ENCODE results near the gene COX10.

DNA sequence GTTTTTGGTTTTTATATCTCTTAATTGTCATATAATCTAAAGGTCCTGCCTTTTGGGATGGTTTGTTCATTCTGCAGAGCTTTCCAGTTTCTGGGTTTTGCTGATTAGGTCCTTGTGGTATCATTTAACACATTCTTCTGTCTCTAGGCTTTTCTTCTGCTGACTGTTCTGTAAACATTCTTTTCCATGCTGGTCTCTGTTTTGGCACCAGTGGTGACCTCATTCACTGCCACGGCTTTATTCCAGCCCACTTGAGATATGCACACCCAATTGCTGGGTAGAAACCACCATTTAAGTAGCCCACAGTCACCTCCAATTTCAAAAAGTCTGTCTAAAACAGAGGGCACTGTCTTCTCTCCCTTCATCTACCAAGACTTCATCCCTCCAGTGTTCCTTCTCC, 31.1 kb upstream of the COX10 start:
- no peak for TF ChIP-seq CTCF (IDR thresholded peaks at IDR 0.05 in 8 of 11, conservative IDR thresholded peaks at IDR 0.05 in 3 of 11)
- no peak for TF ChIP-seq POLR2A (IDR thresholded peaks at IDR 0.05)

All from spleen (tissue), 7 donors.